GM10847 (cell line): ENCODE results near the gene BNC2.

Experiments used
- POLR2A ChIP-seq: IDR thresholded peaks from 2 replicates; pipeline ENCODE4 v1.6.1; 2011; ENCODE audit not compliant: insufficient read length; ENCODE audit errors: extremely low read depth

The BNC2 gene

GRCh38 chr9:16459421-16460148 lies 410.9 kb downstream of the BNC2 start:
- TF ChIP-seq POLR2A = no peak

- no peak for TF ChIP-seq POLR2A
Measured at GRCh38 chr9:16458696-16459420, 411.6 kb downstream of the BNC2 start.

- TF ChIP-seq POLR2A = no peak
Measured at GRCh38 chr9:16455842-16456241, 414.6 kb downstream of the BNC2 start.

- TF ChIP-seq POLR2A = no peak
Measured at GRCh38 chr9:16453390-16453789, 417.1 kb downstream of the BNC2 start.

- no peak for TF ChIP-seq POLR2A
Measured at GRCh38 chr9:16450578-16450977, 419.9 kb downstream of the BNC2 start.

GRCh38 chr9:16450043-16450442 lies 420.4 kb downstream of the BNC2 start:
- no peak for TF ChIP-seq POLR2A

GRCh38 chr9:16449076-16449730 lies 421.3 kb downstream of the BNC2 start:
- TF ChIP-seq POLR2A = no peak

- no peak for TF ChIP-seq POLR2A
Measured at GRCh38 chr9:16447946-16448345, 422.5 kb downstream of the BNC2 start.

GRCh38 chr9:16446636-16447035 lies 423.8 kb downstream of the BNC2 start:
- TF ChIP-seq POLR2A = no peak

- no peak for TF ChIP-seq POLR2A
Measured at GRCh38 chr9:16445141-16445920, 425.1 kb downstream of the BNC2 start.

GRCh38 chr9:16442622-16443021 lies 427.8 kb downstream of the BNC2 start:
- TF ChIP-seq POLR2A = no peak

- no peak for TF ChIP-seq POLR2A
Measured at GRCh38 chr9:16441791-16442190, 428.7 kb downstream of the BNC2 start.

- no peak for TF ChIP-seq POLR2A
Measured at GRCh38 chr9:16436545-16436944, 433.9 kb downstream of the BNC2 start.

GRCh38 chr9:16434526-16434925 lies 435.9 kb downstream of the BNC2 start:
- no peak for TF ChIP-seq POLR2A

- no peak for TF ChIP-seq POLR2A
Measured at GRCh38 chr9:16433494-16433893, 437.0 kb downstream of the BNC2 start.

GRCh38 chr9:16431666-16432392 lies 438.6 kb downstream of the BNC2 start:
- TF ChIP-seq POLR2A = no peak
